Coronary artery (tissue), 2 donors: ENCODE results near the gene CALD1.
A peak's percentile ranks its signal among the peaks of the same experiment; 100 is the strongest.

Experiments
- DNase-seq: peaks from one replicate; pipeline ENCODE4 v3.0.0-alpha.2; 2017; ENCODE audit warnings: low spot score
- H3K27ac ChIP-seq, 2 donors: fragments of 200-600 bp; sonication (generic); one replicate each; pipeline ENCODE4 v1.5.1; 2016 to 2019
- H3K4me3 ChIP-seq: fragments of 200-600 bp; sonication (generic); 2 replicates; pipeline ENCODE4 v1.5.1; 2016; ENCODE audit warnings: mild to moderate bottlenecking, moderate library complexity
- TF ChIP-seq, protein P1 (sequence below): fragments of 200-600 bp; sonication (generic); IDR thresholded peaks from one replicate; pipeline ENCODE4 v1.5.1; 2019; ENCODE audit warnings: antibody characterized with exemption

Gene CALD1

DNA sequence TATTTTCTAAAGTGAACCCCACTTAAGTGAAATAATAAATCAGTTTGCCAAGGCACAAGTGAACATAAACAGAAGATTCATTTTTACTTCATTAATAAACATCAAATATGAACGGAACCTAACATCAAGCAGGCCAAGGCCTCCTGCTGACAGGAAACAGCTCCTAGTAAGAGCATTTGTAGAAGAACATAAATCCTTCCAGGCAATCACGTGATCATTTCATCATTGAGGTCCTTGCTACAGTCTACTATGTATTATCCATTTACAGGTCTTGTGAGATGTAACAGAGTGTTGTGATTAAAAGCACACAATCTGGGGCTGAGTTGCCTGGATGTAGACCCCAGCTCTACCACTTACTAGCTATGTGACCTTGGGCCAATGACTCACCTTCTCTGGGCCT, 70.6 kb downstream of the CALD1 start:
- DNase-seq: no peak
- H3K27ac ChIP-seq: peak overlapping the region; percentile 48 to 52

DNA sequence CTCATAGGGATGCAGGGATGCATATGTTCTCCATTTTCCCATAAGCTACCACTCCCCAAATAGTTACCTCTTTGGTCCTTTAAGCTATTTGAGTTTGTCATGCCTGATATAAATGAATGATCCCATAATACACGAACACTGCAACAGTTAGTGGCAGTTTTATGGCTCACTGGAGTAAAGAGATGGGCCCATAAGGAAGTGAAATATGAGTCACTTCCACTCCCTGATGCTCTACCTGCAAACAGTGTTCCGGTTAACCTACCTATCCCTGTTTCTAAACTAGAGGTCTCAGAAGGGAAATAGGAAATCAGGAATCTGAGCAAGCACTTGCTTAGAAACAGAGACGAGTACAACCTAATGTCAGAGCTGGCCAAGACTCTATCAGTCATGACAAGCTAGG, 71.7 kb downstream of the CALD1 start:
- DNase-seq: no peak
- TF ChIP-seq, protein P1, sequence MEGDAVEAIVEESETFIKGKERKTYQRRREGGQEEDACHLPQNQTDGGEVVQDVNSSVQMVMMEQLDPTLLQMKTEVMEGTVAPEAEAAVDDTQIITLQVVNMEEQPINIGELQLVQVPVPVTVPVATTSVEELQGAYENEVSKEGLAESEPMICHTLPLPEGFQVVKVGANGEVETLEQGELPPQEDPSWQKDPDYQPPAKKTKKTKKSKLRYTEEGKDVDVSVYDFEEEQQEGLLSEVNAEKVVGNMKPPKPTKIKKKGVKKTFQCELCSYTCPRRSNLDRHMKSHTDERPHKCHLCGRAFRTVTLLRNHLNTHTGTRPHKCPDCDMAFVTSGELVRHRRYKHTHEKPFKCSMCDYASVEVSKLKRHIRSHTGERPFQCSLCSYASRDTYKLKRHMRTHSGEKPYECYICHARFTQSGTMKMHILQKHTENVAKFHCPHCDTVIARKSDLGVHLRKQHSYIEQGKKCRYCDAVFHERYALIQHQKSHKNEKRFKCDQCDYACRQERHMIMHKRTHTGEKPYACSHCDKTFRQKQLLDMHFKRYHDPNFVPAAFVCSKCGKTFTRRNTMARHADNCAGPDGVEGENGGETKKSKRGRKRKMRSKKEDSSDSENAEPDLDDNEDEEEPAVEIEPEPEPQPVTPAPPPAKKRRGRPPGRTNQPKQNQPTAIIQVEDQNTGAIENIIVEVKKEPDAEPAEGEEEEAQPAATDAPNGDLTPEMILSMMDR: no peak
- Histone ChIP-seq H3K27ac (peak overlapping the region; percentile 48 to 52), H3K4me3 (no peak overlapping the region)

More for the DNA sequence above, 70.6 kb downstream of the CALD1 start:
- H3K4me3 ChIP-seq: no peak overlapping the region
- TF ChIP-seq, protein P1: no peak

DNA sequence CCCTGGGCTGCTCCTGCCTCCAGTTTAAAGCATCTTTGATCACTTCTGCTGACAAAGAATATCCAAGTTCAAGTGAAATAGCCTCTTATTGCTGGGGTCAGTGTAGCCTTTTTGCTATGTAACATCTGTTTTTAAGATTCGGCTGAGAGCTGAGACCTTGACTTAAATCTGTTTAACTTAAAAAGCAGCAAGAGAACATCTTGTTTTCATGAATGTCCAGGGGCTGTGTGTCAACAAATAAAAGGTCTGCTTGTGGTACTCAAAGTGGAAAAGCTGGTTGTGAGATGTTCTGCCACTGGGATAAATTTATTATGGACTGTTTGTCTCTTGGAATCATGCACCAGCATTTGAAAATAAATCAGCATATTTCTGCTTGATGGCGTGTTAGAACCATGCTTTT, 73.2 kb downstream of the CALD1 start:
- TF ChIP-seq, protein P1: no peak
- Histone ChIP-seq H3K27ac (peak overlapping the region; percentile 25 to 46), H3K4me3 (no peak overlapping the region)
- DNase-seq: no peak

DNA sequence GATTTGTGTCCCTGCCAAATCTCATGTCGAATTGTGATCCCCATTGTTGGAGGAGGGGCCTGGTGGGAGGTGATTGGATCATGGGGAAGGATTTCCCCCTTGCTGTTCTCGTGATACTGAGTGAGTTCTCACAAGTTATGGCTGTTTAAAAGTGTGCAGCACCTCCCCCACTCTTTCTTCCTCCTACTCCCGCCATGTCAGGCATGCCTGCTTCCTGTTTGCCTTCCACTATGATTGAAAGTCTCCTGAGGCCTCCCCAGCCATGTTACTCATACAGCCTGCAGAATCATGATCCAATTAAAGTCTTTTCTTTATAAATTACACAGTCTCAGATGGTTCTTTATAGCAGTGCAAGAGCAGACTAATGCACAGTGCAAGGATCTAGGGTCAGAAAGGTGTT, 75.4 kb downstream of the CALD1 start:
- peak overlapping the region; percentile 57 to 74 for H3K27ac ChIP-seq
- no peak for DNase-seq
- H3K4me3 ChIP-seq: peak overlapping the region; percentile 14
- TF ChIP-seq, protein P1: no peak

DNA sequence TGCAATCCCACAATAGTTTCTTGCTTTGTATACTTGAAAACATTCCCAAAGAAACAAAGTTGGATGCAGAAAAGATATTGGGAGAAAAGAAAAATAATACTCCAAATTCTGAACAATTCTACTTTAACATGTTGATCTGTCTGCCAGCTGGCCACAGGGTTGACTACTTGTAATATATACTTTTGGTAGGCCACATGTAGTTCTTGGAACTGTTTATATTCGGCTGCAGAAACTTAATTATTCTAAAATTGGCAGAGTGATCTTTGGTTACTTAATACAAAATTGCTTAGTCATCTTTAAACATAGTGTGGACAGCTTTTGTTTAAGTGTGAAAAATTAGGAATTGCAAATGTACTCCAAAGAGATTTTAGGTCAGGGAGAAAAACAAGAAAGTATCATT, 76.0 kb downstream of the CALD1 start:
- H3K4me3 ChIP-seq: peak overlapping the region; percentile 14
- peak overlapping the region; percentile 57 to 74 for H3K27ac ChIP-seq
- no peak for DNase-seq
- TF ChIP-seq, protein P1: no peak

DNA sequence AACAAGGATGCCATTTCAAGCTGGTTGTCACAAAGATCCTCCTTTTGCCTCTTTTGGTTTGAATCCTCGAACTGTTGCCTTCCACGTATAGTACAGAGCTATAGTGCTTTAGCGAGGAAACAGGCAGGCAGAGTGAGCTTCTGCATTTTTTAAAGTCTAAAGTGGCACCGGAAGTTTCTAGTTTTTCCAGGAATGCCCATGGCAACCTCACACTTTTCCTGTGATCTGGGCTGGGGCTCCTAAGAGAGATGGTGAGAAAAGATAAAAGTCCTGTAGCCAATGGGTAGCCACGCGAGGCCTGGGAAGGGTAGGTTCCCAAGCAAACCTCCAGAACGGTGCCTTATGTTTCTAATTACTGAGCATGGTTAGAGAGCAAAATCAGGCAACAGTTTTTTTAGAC, 76.7 kb downstream of the CALD1 start:
- Histone ChIP-seq H3K27ac (peak overlapping the region; percentile 57 to 74), H3K4me3 (peak overlapping the region; percentile 14)
- TF ChIP-seq, protein P1: no peak
- no peak for DNase-seq

DNA sequence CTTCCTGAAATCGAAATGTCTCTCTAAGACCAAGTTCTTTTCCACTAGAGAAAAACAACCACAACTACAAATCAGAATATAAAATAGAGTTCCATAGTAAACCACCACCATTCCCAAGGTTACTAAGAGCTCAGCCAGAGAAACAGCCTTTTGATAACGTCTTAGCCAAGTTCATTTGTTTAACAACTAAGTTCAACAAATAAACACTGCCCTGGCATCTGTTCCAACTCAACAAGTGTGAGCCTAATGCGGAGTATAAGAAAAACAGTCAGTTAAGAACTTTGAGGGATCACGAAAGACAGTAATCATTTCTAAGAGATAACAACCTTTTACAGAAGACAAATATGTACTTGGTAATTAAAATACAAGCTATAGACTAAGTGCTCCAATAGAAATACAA, 77.3 kb downstream of the CALD1 start:
- peak overlapping the region in 1 of 2 donors; percentile 74 for H3K27ac ChIP-seq
- H3K4me3 ChIP-seq: no peak overlapping the region
- TF ChIP-seq, protein P1: no peak
- no peak for DNase-seq
